GM23338 (cell line): ENCODE data around the gene CDC27.

Experiments
- CREB1 ChIP-seq: fragments of 250-450 bp; sonication (Bioruptor Pico); IDR thresholded peaks from 2 replicates; pipeline ENCODE4 v1.5.0; 2020; ENCODE audit warnings: low read depth, mild to moderate bottlenecking, moderate library complexity
- CTCF ChIP-seq, 2 experiments: fragments of 200-600 bp in 1 of 2; sonication (generic) in 1 of 2; conservative IDR thresholded peaks; 2 replicates each; pipeline versions ENCODE4 v1.5.1 to v1.6.1; 2016 to 2017; ENCODE audit warnings: antibody characterized with exemption in 2 of 2, low read depth in 2 of 2, mild to moderate bottlenecking in 2 of 2, moderate library complexity in 1 of 2
- EZH2 ChIP-seq: fragments of 200-600 bp; sonication (generic); IDR thresholded peaks from one replicate; pipeline ENCODE4 v1.8.0; 2017; ENCODE audit warnings: antibody characterized with exemption, mild to moderate bottlenecking, low read depth; ENCODE audit not compliant: unreplicated experiment
- EZH2phosphoT487 ChIP-seq: fragments of 200-600 bp; sonication (generic); IDR thresholded peaks from one replicate; pipeline ENCODE4 v1.8.1; 2018; ENCODE audit warnings: antibody characterized with exemption; ENCODE audit not compliant: unreplicated experiment
- JUNB ChIP-seq: IDR thresholded peaks from one replicate; pipeline ENCODE4 v1.6.1; 2016; ENCODE audit warnings: antibody characterized with exemption; ENCODE audit not compliant: unreplicated experiment
- NANOG ChIP-seq: IDR thresholded peaks from 2 replicates; pipeline ENCODE4 v1.6.1; 2016; ENCODE audit warnings: antibody characterized with exemption, borderline replicate concordance
- POLR2AphosphoS5 ChIP-seq: IDR thresholded peaks from 2 replicates; pipeline ENCODE4 v1.6.1; 2016; ENCODE audit warnings: antibody characterized with exemption, low read depth
- REST ChIP-seq: IDR thresholded peaks from one replicate; pipeline ENCODE4 v1.6.1; 2018; ENCODE audit warnings: antibody characterized with exemption; ENCODE audit not compliant: unreplicated experiment
- ZNF114 ChIP-seq: fragments of 250-450 bp; sonication (Bioruptor Pico); IDR thresholded peaks from 2 replicates; pipeline ENCODE4 v1.5.0; 2020; ENCODE audit warnings: mild to moderate bottlenecking, moderate library complexity
- ZNF331 ChIP-seq: fragments of 250-450 bp; sonication (Bioruptor Pico); IDR thresholded peaks from 2 replicates; pipeline ENCODE4 v1.5.0; 2020; ENCODE audit warnings: low read depth, mild to moderate bottlenecking, moderate library complexity
- ZNF462 ChIP-seq: fragments of 250-450 bp; sonication (Bioruptor Pico); IDR thresholded peaks from 2 replicates; pipeline ENCODE4 v1.5.0; 2020; ENCODE audit warnings: mild to moderate bottlenecking, moderate library complexity

GRCh38 chr17:47222047-47222446 lies 33.0 kb upstream of the CDC27 start:
- no peak for TF ChIP-seq CTCF (conservative IDR thresholded peaks at IDR 0.05; ENCODE audit: low read depth in 2 of 2)
- TF ChIP-seq POLR2AphosphoS5 = no peak
- no peak for TF ChIP-seq CREB1 (CRISPR knock-in tag)
- no peak for TF ChIP-seq ZNF114 (CRISPR knock-in tag)
- TF ChIP-seq NANOG = no peak
- no peak for TF ChIP-seq REST
- no peak for TF ChIP-seq EZH2
- no peak for TF ChIP-seq ZNF462 (CRISPR knock-in tag)
- TF ChIP-seq EZH2phosphoT487 = no peak
- no peak for TF ChIP-seq JUNB
- no peak for TF ChIP-seq ZNF331 (CRISPR knock-in tag)
